ENCODE results near the gene STEEP1.

DNA sequence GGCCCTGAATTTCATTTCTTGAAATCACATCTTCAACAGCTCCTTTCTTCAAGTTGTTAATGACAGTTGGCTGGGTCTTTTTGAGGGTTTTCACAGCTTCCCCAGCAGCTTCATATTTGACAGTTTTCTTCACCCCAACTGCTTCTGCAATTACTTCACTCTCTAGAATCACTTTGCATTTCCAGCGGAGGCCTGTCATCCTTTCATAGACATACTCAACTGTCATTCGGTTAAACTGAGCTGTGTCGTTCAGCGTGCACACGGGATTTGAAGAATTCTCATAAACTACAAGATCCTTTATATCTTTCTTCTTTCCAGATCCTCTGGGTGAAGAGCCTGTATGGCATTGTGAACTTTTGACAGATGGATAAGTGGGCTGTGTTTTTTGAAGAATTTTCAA is 24.6 kb upstream of the STEEP1 start:
- no peak for TF ChIP-seq POLR2A (IDR thresholded peaks at IDR 0.05)
- TF ChIP-seq, protein P1, sequence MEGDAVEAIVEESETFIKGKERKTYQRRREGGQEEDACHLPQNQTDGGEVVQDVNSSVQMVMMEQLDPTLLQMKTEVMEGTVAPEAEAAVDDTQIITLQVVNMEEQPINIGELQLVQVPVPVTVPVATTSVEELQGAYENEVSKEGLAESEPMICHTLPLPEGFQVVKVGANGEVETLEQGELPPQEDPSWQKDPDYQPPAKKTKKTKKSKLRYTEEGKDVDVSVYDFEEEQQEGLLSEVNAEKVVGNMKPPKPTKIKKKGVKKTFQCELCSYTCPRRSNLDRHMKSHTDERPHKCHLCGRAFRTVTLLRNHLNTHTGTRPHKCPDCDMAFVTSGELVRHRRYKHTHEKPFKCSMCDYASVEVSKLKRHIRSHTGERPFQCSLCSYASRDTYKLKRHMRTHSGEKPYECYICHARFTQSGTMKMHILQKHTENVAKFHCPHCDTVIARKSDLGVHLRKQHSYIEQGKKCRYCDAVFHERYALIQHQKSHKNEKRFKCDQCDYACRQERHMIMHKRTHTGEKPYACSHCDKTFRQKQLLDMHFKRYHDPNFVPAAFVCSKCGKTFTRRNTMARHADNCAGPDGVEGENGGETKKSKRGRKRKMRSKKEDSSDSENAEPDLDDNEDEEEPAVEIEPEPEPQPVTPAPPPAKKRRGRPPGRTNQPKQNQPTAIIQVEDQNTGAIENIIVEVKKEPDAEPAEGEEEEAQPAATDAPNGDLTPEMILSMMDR (IDR thresholded peaks at IDR 0.05) = no peak

Measured in right lobe of liver (tissue), 4 donors.